ENCODE results near the gene PLD3. TPM values are rescaled to one million over a fixed set of nuclear protein-coding genes. Genes with fewer than 3 reads are reported as not detected.

Gene PLD3
- total RNA-seq, 1 experiment from 2014 or later: 310 TPM

DNA sequence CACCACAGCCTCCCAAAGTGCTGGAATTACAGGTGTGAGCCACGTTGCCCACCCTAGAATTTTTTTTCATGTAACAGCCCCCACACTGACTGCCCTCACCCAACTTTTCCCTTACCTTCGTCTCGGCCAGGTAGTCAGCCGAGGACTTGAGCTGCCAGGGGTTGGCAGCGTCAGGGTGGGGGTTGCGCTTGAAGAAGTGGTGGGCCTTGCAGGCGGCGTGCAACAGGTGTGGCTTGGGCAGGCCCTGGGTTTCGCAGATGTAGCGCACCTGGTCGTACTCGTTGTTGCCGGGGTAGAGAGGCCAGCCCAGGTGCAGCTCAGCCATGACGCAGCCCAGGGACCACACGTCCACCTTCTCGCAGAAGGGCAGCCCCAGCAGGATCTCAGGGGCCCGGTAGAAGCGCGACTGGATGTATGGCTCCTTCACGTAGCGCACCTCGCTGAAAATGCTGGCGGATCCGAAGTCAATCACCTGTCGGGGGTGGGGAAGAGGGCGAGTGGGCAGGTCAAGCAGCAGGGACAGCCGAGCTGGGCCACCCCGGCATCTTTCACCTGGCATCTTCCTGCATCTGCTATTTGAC lies 35.3 kb downstream of the PLD3 start:
- Histone ChIP-seq H3K9me3 (ENCODE audit: low read depth, low read length, poor library complexity, severe bottlenecking) (no peaks in the 10 kb centered on the region), H3K4me1 (ENCODE audit: insufficient read depth, low read length, poor library complexity, severe bottlenecking) (no peaks in the 10 kb centered on the region), H3K27me3 (replicated peaks; ENCODE audit: insufficient read depth, low read depth, low read length, poor library complexity) (no peaks in the 10 kb centered on the region), H3K36me3 (ENCODE audit: insufficient read depth, low read length, poor library complexity, severe bottlenecking) (no peaks in the 10 kb centered on the region), H3K4me3 (ENCODE audit: low read depth, low read length, poor library complexity, severe bottlenecking) (no peak overlapping the region), H3K27ac (ENCODE audit: low read depth, low read length, poor library complexity, severe bottlenecking) (no peak overlapping the region)
- BruUV-seq (replicated peaks): no TSS peak
- POLR2A ChIA-PET (ENCODE audit: low non-redundant PET): no interaction called here
- intact Hi-C loops (cut with micrococcal nuclease; ENCODE audit: unreplicated experiment): no loop called here
- no peak for TF ChIP-seq EZH2 (IDR thresholded peaks at IDR 0.05; ENCODE audit: borderline replicate concordance, low read depth, low read length, poor library complexity, severe bottlenecking)
- TF ChIP-seq, protein P1, sequence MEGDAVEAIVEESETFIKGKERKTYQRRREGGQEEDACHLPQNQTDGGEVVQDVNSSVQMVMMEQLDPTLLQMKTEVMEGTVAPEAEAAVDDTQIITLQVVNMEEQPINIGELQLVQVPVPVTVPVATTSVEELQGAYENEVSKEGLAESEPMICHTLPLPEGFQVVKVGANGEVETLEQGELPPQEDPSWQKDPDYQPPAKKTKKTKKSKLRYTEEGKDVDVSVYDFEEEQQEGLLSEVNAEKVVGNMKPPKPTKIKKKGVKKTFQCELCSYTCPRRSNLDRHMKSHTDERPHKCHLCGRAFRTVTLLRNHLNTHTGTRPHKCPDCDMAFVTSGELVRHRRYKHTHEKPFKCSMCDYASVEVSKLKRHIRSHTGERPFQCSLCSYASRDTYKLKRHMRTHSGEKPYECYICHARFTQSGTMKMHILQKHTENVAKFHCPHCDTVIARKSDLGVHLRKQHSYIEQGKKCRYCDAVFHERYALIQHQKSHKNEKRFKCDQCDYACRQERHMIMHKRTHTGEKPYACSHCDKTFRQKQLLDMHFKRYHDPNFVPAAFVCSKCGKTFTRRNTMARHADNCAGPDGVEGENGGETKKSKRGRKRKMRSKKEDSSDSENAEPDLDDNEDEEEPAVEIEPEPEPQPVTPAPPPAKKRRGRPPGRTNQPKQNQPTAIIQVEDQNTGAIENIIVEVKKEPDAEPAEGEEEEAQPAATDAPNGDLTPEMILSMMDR (conservative IDR thresholded peaks at IDR 0.05; ENCODE audit: low read depth, low read length): no peak
- no peak for DNase-seq (ENCODE audit: low spot score)
- CTCF ChIA-PET: no interaction called here

GRCh38 chr19:40387155-40387554 lies 38.7 kb downstream of the PLD3 start:
- TF ChIP-seq, protein P1 (conservative IDR thresholded peaks at IDR 0.05; ENCODE audit: low read depth, low read length): no peak
- H3K4me3 ChIP-seq (ENCODE audit: low read depth, low read length, poor library complexity, severe bottlenecking): no peak overlapping the region
- no peaks in the 10 kb centered on the region for H3K36me3 ChIP-seq (ENCODE audit: insufficient read depth, low read length, poor library complexity, severe bottlenecking)
- no peaks in the 10 kb centered on the region for H3K9me3 ChIP-seq (ENCODE audit: low read depth, low read length, poor library complexity, severe bottlenecking)
- no TSS peak for BruUV-seq (replicated peaks)
- no peak for DNase-seq (ENCODE audit: low spot score)
- intact Hi-C loops (cut with micrococcal nuclease; ENCODE audit: unreplicated experiment): no loop called here
- no peak overlapping the region for H3K27ac ChIP-seq (ENCODE audit: low read depth, low read length, poor library complexity, severe bottlenecking)
- no peaks in the 10 kb centered on the region for H3K27me3 ChIP-seq (replicated peaks; ENCODE audit: insufficient read depth, low read depth, low read length, poor library complexity)
- no peaks in the 10 kb centered on the region for H3K4me1 ChIP-seq (ENCODE audit: insufficient read depth, low read length, poor library complexity, severe bottlenecking)
- ChIA-PET POLR2A (ENCODE audit: low non-redundant PET) (no interaction called here), CTCF (interaction anchor here (1.4 kb wide), 1 partner anchor 82 kb away, joined by 3 read pairs; no protein-coding TSS in a partner anchor)

GRCh38 chr19:40388481-40388880 lies 40.0 kb downstream of the PLD3 start:
- intact Hi-C loops (cut with micrococcal nuclease; ENCODE audit: unreplicated experiment): no loop called here
- TF ChIP-seq, protein P1 (conservative IDR thresholded peaks at IDR 0.05; ENCODE audit: low read depth, low read length): no peak
- no peak for TF ChIP-seq EZH2 (IDR thresholded peaks at IDR 0.05; ENCODE audit: borderline replicate concordance, low read depth, low read length, poor library complexity, severe bottlenecking)
- BruUV-seq (replicated peaks): no TSS peak

More at GRCh38 chr19:40388481-40388880, 40.0 kb downstream of the PLD3 start:
- no peaks in the 10 kb centered on the region for H3K36me3 ChIP-seq (ENCODE audit: insufficient read depth, low read length, poor library complexity, severe bottlenecking)
- CTCF ChIA-PET: interaction anchor here (1.4 kb wide), 1 partner anchor 83 kb away, joined by 3 read pairs; no protein-coding TSS in a partner anchor
- no peaks in the 10 kb centered on the region for H3K4me1 ChIP-seq (ENCODE audit: insufficient read depth, low read length, poor library complexity, severe bottlenecking)
- POLR2A ChIA-PET (ENCODE audit: low non-redundant PET): no interaction called here
- H3K9me3 ChIP-seq (ENCODE audit: low read depth, low read length, poor library complexity, severe bottlenecking): no peaks in the 10 kb centered on the region
- DNase-seq (ENCODE audit: low spot score): no peak
- H3K27ac ChIP-seq (ENCODE audit: low read depth, low read length, poor library complexity, severe bottlenecking): no peak overlapping the region
- H3K4me3 ChIP-seq (ENCODE audit: low read depth, low read length, poor library complexity, severe bottlenecking): no peak overlapping the region
- no peaks in the 10 kb centered on the region for H3K27me3 ChIP-seq (replicated peaks; ENCODE audit: insufficient read depth, low read depth, low read length, poor library complexity)
